Endodermal cell (in vitro differentiated cells): ENCODE data around the gene NFIX. TPM values are rescaled to one million over a fixed set of nuclear protein-coding genes. Genes with fewer than 3 reads are reported as not detected.

ENCODE experiments used
- DNase-seq: peaks from one replicate; pipeline ENCODE4 v3.0.0-alpha.2; 2017
- H3K27ac ChIP-seq: 2 replicates; pipeline ENCODE4 v1.5.1; 2013; ENCODE audit warnings: mild to moderate bottlenecking, low read depth, low read length, moderate library complexity
- H3K27me3 ChIP-seq: 2 replicates; pipeline ENCODE4 v1.6.1; 2013; ENCODE audit warnings: mild to moderate bottlenecking, low read length, moderate library complexity; ENCODE audit not compliant: insufficient read depth, control insufficient read depth, poor library complexity, severe bottlenecking
- H3K36me3 ChIP-seq: 2 replicates; pipeline ENCODE4 v1.7.0; 2013; ENCODE audit warnings: mild to moderate bottlenecking, low read length, moderate library complexity; ENCODE audit not compliant: control insufficient read depth, insufficient read depth
- H3K4me1 ChIP-seq: one replicate; pipeline ENCODE4 v1.7.0; 2013; ENCODE audit warnings: low read length; ENCODE audit not compliant: control insufficient read depth, insufficient read depth
- H3K4me3 ChIP-seq: 2 replicates; pipeline ENCODE4 v1.5.1; 2013; ENCODE audit warnings: mild to moderate bottlenecking, low read length, moderate library complexity
- H3K9ac ChIP-seq: 2 replicates; pipeline ENCODE4 v1.6.1; 2013; ENCODE audit warnings: mild to moderate bottlenecking, low read length, moderate library complexity; ENCODE audit not compliant: poor library complexity, severe bottlenecking; ENCODE audit errors: extremely low read depth
- H3K9me3 ChIP-seq: 2 replicates; pipeline ENCODE4 v1.6.1; 2013; ENCODE audit warnings: mild to moderate bottlenecking, low read length, moderate library complexity; ENCODE audit not compliant: control insufficient read depth
- H3K27ac Mint-ChIP-seq: 2 replicates; pipeline ENCODE4 v1.8.0; 2020; ENCODE audit warnings: mixed read lengths
- H3K27me3 Mint-ChIP-seq: 2 replicates; pipeline ENCODE4 v1.8.0; 2021; ENCODE audit warnings: mild to moderate bottlenecking, mixed read lengths; ENCODE audit not compliant: insufficient read depth
- H3K36me3 Mint-ChIP-seq: 2 replicates; pipeline ENCODE4 v1.8.0; 2020; ENCODE audit warnings: low read depth, mixed read lengths
- H3K4me1 Mint-ChIP-seq: 2 replicates; pipeline ENCODE4 v1.8.0; 2020; ENCODE audit warnings: mixed read lengths
- H3K4me3 Mint-ChIP-seq: 2 replicates; pipeline ENCODE4 v1.8.0; 2020; ENCODE audit warnings: mild to moderate bottlenecking, moderate library complexity, mixed read lengths
- H3K9me3 Mint-ChIP-seq: 2 replicates; pipeline ENCODE4 v1.8.0; 2020; ENCODE audit warnings: mild to moderate bottlenecking, mixed read lengths
- WGBS, 2 experiments: methylation state at CpG; one replicate each; pipeline versions ENCODE4 v1.1.5 to v1.1.7; 2013; ENCODE audit warnings: missing lambda C conversion rate in 2 of 2, mixed read lengths in 1 of 2; ENCODE audit not compliant: insufficient coverage in 1 of 2, insufficient read length in 1 of 2; 5-methylcytosine and 5-hydroxymethylcytosine counted together
- total RNA-seq, 2 donors: library from RNA; stranded (reverse); fragmentation: NEBNext Ultra II Directional in 1 of 2; extraction: Animal tissue kit (Norgen Biotek cat#: 25700) in 1 of 2; gene quantifications; 2 replicates in 1 of 2; 3 replicates in 1 of 2; pipeline ENCODE4 v1.2.1, GENCODE V29; 2021
- TF ChIP-seq, protein P1 (sequence below): fragments of 200-600 bp; sonication (generic); conservative IDR thresholded peaks from 2 replicates; pipeline ENCODE4 v1.5.0; 2021; ENCODE audit warnings: antibody characterized with exemption, mild to moderate bottlenecking

NFIX gene
- total RNA-seq, 2 donors from 2014 or later: 0.22 to 0.40 TPM

GRCh38 chr19:13070425-13071140 lies 75.3 kb downstream of the NFIX start:
- Histone ChIP-seq H3K4me3 (no peak overlapping the region), H3K27ac (no peak overlapping the region), H3K36me3 (no peaks in the 10 kb centered on the region), H3K9ac (no peak overlapping the region), H3K27me3 (no peaks in the 10 kb centered on the region), H3K4me1 (peaks cover 10% of the 10 kb centered on the region), H3K9me3 (no peaks in the 10 kb centered on the region)
- no peak overlapping the region for H3K4me3 Mint-ChIP-seq
- H3K27me3 Mint-ChIP-seq: peaks cover 47% of the 10 kb centered on the region
- no peaks in the 10 kb centered on the region for H3K9me3 Mint-ChIP-seq
- TF ChIP-seq, protein P1, sequence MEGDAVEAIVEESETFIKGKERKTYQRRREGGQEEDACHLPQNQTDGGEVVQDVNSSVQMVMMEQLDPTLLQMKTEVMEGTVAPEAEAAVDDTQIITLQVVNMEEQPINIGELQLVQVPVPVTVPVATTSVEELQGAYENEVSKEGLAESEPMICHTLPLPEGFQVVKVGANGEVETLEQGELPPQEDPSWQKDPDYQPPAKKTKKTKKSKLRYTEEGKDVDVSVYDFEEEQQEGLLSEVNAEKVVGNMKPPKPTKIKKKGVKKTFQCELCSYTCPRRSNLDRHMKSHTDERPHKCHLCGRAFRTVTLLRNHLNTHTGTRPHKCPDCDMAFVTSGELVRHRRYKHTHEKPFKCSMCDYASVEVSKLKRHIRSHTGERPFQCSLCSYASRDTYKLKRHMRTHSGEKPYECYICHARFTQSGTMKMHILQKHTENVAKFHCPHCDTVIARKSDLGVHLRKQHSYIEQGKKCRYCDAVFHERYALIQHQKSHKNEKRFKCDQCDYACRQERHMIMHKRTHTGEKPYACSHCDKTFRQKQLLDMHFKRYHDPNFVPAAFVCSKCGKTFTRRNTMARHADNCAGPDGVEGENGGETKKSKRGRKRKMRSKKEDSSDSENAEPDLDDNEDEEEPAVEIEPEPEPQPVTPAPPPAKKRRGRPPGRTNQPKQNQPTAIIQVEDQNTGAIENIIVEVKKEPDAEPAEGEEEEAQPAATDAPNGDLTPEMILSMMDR: no peak
- H3K36me3 Mint-ChIP-seq: no peaks in the 10 kb centered on the region
- WGBS, 2 experiments: 95% methylated on average over 28 to 32 of the region's 32 CpGs
- peaks cover 21% of the 10 kb centered on the region for H3K4me1 Mint-ChIP-seq
- DNase-seq: no peak
- H3K27ac Mint-ChIP-seq: no peak overlapping the region

DNA sequence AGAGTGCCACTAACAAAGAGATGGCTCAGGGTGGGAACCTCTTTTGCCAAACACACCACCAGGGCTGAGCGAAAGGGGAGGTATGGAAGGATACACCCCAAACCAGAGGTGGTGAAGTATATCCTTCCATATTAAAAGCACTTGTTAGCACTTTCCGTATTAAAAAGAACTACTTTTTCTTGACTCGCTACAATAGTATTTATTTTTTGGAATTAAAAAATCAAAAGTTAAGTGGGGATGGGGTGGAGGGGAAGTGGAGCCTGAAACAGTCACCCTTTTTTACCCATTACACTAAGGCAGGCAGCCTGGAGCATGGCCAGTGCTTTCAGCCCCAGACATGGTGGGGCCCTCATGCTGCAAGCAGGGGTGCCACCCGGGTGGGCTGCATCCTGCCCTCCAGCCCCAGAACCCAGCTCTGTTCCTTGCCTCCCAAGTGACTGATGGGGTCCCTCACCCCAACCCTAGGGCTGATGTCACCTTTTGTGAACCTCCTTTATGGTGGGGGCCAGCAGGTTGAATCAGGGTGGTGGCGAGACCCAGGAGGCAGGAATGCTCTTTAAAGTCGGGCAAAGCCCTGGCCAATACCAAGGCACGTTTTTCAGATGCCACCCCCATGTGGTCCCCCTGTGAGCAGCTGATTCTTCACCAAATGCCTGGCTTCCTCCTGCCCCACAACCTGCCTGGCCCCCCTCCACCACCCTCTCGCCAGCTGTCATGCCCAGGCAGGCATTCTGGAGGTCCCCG lies 76.3 kb downstream of the NFIX start:
- Histone ChIP-seq H3K9ac (no peak overlapping the region), H3K4me3 (no peak overlapping the region), H3K27me3 (no peaks in the 10 kb centered on the region), H3K9me3 (no peaks in the 10 kb centered on the region), H3K4me1 (peaks cover 10% of the 10 kb centered on the region), H3K36me3 (no peaks in the 10 kb centered on the region), H3K27ac (no peak overlapping the region)
- no peak for DNase-seq
- Mint-ChIP-seq H3K4me1 (peaks cover 21% of the 10 kb centered on the region), H3K9me3 (no peaks in the 10 kb centered on the region), H3K36me3 (no peaks in the 10 kb centered on the region), H3K27ac (no peak overlapping the region), H3K4me3 (no peak overlapping the region), H3K27me3 (peaks cover 53% of the 10 kb centered on the region)
- WGBS, 2 experiments: 76 to 87% methylated on average over 5 to 8 of the region's 9 CpGs
- TF ChIP-seq, protein P1: no peak

DNA sequence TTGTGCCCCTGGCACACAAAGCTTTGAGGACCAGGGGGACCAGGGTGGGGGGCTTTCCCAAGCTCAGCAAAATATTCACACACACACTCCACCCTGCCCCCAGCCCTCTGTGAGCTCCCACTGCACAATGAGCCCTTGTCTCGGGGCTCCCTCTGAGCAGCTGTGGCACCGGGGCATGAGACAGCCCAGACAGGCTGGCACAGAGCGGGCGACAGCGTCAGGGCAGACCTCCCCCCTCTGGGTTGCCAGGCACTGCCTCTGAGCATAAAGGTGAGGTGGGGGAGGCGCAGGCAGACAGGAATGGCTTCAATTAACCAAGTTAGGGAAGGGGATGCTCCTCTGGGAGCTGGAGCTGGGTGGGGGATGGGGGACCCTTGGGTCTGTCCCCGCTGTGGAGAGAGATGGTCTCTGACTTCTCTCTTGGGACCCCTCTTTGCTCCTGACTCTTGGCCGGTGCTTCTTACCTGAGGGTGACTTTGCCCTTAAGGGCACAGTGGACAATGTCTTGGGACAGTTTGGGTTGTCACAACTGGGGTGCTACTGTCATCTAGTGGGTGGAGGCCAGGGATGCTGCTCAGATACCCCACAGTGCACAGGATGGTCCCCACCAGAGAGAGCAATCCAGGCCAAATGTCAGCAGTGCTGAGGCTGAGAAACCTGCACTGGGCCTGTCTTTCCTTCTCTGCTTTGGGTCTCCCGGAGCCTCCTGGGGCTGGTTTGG lies 77.1 kb downstream of the NFIX start:
- 83 to 92% methylated on average over 4 to 9 of the region's 9 CpGs for WGBS, 2 experiments
- Histone ChIP-seq H3K4me1 (peaks cover 10% of the 10 kb centered on the region), H3K9ac (no peak overlapping the region), H3K36me3 (no peaks in the 10 kb centered on the region), H3K4me3 (no peak overlapping the region), H3K27ac (no peak overlapping the region), H3K27me3 (no peaks in the 10 kb centered on the region), H3K9me3 (no peaks in the 10 kb centered on the region)
- H3K4me1 Mint-ChIP-seq: peaks cover 24% of the 10 kb centered on the region
- no peak for DNase-seq
- H3K9me3 Mint-ChIP-seq: no peaks in the 10 kb centered on the region
- no peaks in the 10 kb centered on the region for H3K36me3 Mint-ChIP-seq
- TF ChIP-seq, protein P1: no peak
- no peak overlapping the region for H3K27ac Mint-ChIP-seq
- H3K27me3 Mint-ChIP-seq: peaks cover 52% of the 10 kb centered on the region
- H3K4me3 Mint-ChIP-seq: no peak overlapping the region
